GM15510 (cell line): ENCODE data around the gene GTPBP6.

ENCODE experiments used
- POLR2A ChIP-seq: IDR thresholded peaks from 3 replicates; pipeline ENCODE4 v1.6.1; 2011; ENCODE audit warnings: borderline replicate concordance; ENCODE audit not compliant: insufficient read length; ENCODE audit errors: extremely low read depth

GTPBP6 gene

GRCh38 chrX:355329-356050 lies 36.9 kb upstream of the GTPBP6 start:
- TF ChIP-seq POLR2A, result no peak

- TF ChIP-seq POLR2A, result no peak
Observed at GRCh38 chrX:353566-354535, 35.3 kb upstream of the GTPBP6 start.

DNA sequence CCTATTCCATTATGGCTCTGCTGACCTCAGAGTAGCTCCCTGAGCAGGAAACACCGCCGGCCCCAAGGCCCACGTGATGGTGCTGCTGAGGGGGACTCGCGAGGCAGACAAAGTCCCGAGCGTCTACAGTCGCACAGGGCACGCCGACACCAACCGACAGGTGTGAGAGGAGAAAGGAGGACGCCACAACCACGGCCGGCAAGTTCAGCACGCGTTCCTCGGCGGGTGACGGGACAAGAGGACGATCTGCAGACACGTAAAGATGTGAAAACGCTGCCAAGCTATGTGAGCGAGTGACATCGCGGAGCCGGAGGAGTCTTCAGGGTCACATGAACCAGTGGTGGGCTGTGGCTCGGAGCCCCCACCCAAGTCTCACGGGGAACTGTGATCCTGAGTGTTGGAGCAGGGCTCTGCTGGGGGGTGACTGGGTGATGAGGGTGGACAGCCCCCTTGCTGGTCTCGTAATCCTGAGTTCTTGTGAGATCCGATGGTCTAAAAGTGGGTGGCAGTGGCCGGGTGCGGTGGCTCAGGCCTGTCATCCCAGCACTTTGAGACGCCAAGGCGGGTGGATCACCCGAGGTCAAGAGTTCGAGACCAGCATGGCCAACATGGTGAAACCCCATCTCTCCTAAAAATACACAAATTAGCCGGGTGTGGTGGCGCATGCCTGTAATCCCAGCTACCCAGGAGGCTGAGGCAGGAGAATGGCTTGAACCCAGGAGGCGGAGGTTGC lies 34.2 kb upstream of the GTPBP6 start:
- TF ChIP-seq POLR2A, result no peak

GRCh38 chrX:352181-352580 lies 33.6 kb upstream of the GTPBP6 start:
- no peak for TF ChIP-seq POLR2A

- no peak for TF ChIP-seq POLR2A
Observed at GRCh38 chrX:351736-352135, 33.1 kb upstream of the GTPBP6 start.

DNA sequence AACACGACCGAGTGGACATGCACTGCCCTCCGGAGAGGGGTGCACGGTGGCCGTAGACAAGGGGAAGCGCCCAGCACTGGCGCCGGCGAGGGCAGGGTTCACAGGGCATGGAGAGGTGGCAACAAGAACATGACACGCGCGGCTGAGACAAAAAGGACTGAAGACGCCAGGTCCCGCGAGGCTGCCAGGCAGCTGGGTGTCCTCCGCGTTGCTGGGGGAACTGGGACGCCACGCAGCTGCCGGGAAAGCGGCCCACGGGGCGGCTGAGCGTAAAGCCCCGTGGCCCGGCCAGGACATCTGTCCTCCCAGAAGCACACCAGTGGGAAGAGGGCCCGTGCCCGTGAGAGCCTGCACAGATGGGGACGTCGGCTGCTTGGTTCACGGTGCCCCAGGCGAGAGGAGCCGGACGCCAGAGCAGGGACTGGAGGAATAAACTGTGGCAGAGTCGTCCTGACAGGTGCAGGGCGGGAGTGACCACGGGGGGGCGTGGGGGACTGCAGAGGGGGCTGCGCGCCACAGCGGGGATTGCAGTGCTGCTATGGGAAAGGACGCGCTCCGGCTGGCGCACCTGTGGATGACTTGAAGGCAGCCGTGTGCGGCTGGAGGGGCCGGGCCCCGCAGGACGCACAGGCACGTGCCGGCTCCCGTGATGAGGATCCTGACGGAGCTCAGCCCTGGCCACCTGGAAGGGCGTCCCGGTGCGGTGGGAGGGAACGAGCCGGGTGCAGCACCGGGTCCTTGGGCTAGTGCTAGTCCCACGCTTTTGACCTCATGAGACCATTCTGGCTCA lies 32.1 kb upstream of the GTPBP6 start:
- TF ChIP-seq POLR2A, result no peak

GRCh38 chrX:350148-350533 lies 31.5 kb upstream of the GTPBP6 start:
- no peak for TF ChIP-seq POLR2A

DNA sequence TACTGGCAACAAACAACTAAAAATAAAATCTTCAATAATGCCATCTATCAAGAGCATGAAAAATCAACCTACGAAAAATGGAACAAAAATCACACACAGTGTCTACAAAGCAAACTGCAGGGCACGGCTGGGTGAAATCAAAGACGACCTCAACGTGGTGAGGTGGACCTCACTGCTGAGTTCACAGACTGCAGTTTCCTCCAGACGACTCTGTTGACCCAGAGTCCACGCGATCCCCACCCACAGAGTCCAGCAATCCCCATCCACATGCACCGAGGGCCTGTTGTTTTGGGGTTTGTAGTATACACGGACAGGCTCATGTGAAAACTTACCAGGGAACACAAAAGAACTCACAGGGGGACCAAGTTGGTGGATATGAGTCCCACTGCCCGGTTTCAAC lies 31.1 kb upstream of the GTPBP6 start:
- no peak for TF ChIP-seq POLR2A

- no peak for TF ChIP-seq POLR2A
Observed at GRCh38 chrX:349196-349595, 30.6 kb upstream of the GTPBP6 start.

DNA sequence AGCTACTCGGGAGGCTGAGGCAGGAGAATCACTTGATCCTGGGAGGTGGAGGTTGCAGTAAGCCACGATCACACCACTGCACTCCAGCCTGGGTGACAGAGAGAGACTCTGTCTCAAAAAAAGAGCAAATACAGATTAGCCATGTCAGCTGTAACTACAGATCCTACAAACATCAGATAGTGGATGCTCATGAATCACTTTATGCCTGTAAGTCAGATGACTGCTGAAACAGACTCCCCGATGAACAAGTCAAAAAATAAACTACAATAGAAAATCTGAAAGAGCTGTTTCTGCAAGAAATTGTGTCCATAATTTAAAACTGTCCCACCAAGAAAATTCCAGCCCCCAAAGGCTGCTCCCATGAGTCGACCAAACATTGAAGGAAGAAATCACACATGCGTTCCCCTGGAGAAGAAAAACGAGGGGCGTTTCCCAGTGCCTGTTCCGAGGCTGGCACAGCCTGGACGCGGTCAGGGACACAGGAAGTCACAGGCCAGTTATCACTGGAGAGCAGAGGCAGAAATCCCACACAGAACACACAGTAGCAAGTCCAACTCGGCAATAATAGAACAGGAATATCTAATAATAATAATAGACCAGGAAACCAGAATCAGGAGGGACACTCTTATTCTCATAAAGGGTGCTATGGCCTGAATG lies 30.0 kb upstream of the GTPBP6 start:
- TF ChIP-seq POLR2A, result no peak

GRCh38 chrX:347351-348117 lies 28.9 kb upstream of the GTPBP6 start:
- no peak for TF ChIP-seq POLR2A

DNA sequence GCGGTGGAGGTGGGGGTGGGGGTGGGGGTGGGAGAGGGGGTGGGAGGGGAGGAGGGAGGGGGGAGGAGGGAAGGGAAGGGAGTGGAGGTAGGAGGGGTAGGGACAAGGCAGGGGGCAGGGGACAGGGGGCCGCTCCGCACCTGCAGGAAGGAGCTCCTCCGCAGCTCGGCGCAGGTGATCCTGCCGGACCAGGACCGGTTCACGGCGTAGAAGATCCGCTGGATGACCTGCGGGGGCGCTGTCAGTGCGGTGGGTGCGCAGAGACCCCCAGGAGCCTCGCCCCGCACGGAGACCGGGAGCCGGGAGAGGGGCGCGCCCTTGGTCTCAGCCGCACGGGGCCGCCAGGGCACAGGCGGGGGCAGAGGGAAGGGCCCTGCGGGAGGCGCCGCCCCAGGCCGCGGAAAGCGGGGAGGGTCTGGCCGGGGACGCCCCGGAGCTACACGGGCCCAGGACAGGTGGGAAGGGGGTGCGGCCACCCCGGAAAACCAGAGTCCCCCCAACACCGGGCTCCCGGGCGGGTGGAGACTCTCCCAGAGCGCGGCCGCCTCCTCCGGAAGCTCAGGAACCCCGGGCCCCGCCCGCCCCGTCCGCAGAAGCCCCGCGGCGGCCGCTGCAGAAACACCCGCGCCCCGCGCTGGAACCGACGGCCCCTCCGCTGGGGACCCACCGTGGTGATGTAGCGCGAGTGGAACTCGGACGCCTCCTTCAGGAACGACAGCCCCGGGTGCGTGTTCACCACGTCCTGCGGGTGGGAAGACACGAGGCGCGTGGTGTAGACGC lies 27.6 kb upstream of the GTPBP6 start:
- no peak for TF ChIP-seq POLR2A
